Measurements from ENCODE around the gene GRHPR.
"Not testable (repeated sequence)": the region's sequence is repeated elsewhere in the genome, so short reads cannot be mapped to it uniquely, and the experiment has no call there.

GRHPR gene

GRCh38 chr9:37451628-37452027 lies 29.1 kb downstream of the GRHPR start:
- no peak for DNase-seq

- no peak for DNase-seq
Measured at GRCh38 chr9:37452611-37453010, 30.1 kb downstream of the GRHPR start.

- no peak for DNase-seq
Measured at GRCh38 chr9:37453827-37454226, 31.3 kb downstream of the GRHPR start.

- DNase-seq: no peak
Measured at GRCh38 chr9:37454238-37454637, 31.7 kb downstream of the GRHPR start.

GRCh38 chr9:37455884-37456647 lies 33.6 kb downstream of the GRHPR start:
- DNase-seq: no peak

GRCh38 chr9:37456817-37457216 lies 34.3 kb downstream of the GRHPR start:
- DNase-seq: no peak

GRCh38 chr9:37464006-37464405 lies 41.5 kb downstream of the GRHPR start:
- no peak for DNase-seq

- DNase-seq: peak; percentile 64
Measured at GRCh38 chr9:37464426-37465248, 42.1 kb downstream of the GRHPR start.

GRCh38 chr9:37465249-37466036 lies 42.9 kb downstream of the GRHPR start, which contains the start of gene ZBTB5:
TSS of gene ZBTB5 (minus strand) at chr9:37465450. CDS start at chr9:37442551, 22,899 bp downstream.
- DNase-seq: peak; percentile 100

- peak; percentile 86 for DNase-seq
Measured at GRCh38 chr9:37466037-37466709, 43.7 kb downstream of the GRHPR start.

GRCh38 chr9:37467530-37467929 lies 45.0 kb downstream of the GRHPR start:
- not testable (repeated sequence) for DNase-seq

GRCh38 chr9:37468620-37469019 lies 46.1 kb downstream of the GRHPR start:
- no peak for DNase-seq

- DNase-seq: peak; percentile 95
Measured at GRCh38 chr9:37471942-37472684, 49.6 kb downstream of the GRHPR start.

- DNase-seq: not testable (repeated sequence)
Measured at GRCh38 chr9:37473982-37474381, 51.5 kb downstream of the GRHPR start.

- no peak for DNase-seq
Measured at GRCh38 chr9:37474438-37474837, 51.9 kb downstream of the GRHPR start.

GRCh38 chr9:37476930-37477329 lies 54.4 kb downstream of the GRHPR start:
- no peak for DNase-seq

- peak; percentile 25 for DNase-seq
Measured at GRCh38 chr9:37477443-37477842, 54.9 kb downstream of the GRHPR start.

- DNase-seq: not testable (repeated sequence)
Measured at GRCh38 chr9:37477987-37478619, 55.6 kb downstream of the GRHPR start.

GRCh38 chr9:37480759-37481158 lies 58.3 kb downstream of the GRHPR start:
- DNase-seq: no peak

- DNase-seq: peak; percentile 89
Measured at GRCh38 chr9:37485389-37486255, 63.1 kb downstream of the GRHPR start, which contains the start of gene POLR1E. TSS of gene POLR1E (plus strand) at chr9:37485948. CDS start at chr9:37486048, 100 bp downstream.
